Stimulated activated naive CD8-positive, alpha-beta T cell treated with anti-CD3 and anti-CD28 coated beads, Interleukin-15, Interleukin-2, amounts not matched to agents 100 U/mL and 50 U/mL, for 24 hours (primary cell): Measurements from ENCODE around the gene DAGLB.
"Not testable (repeated sequence)": the region's sequence is repeated elsewhere in the genome, so short reads cannot be mapped to it uniquely, and the experiment has no call there.

Experiments used
- ATAC-seq: fragments of 150-1000 bp; cut with Tn5 transposase; one replicate; pipeline ENCODE4 v1.10.0; 2021
- DNase-seq: peaks from one replicate; pipeline ENCODE4 v3.0.0; 2021

The DAGLB gene

GRCh38 chr7:6461946-6462550, 14.3 kb upstream of the DAGLB start:
- ATAC-seq (no peak), DNase-seq (no peak)

GRCh38 chr7:6460990-6461584, 13.3 kb upstream of the DAGLB start:
- no peak for ATAC-seq
- no peak for DNase-seq

GRCh38 chr7:6460303-6460702, 12.5 kb upstream of the DAGLB start:
- no peak for ATAC-seq
- no peak for DNase-seq

GRCh38 chr7:6458676-6459075, 10.9 kb upstream of the DAGLB start:
- ATAC-seq: peak; percentile 36
- DNase-seq: not testable (repeated sequence)

DNA sequence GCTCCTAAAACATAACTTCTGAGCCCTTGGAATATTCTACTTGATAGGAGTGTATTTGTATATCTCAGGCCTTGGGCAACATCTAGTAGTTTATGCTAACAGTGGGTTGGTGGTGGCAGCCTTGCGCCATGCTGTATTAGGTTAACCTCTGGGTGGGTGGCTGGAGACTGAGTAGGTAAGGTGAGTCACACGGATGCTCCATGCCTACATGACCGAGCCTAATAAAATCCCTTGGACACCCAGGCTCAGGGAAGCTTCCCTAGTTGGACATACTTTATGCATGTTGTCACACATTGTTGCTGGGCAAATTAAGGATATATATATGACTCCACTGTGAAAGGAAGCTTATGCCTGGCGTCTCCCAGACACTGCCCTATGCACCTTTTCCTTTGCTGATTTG, 6.0 kb upstream of the DAGLB start:
- ATAC-seq: no peak
- no peak for DNase-seq

DNA sequence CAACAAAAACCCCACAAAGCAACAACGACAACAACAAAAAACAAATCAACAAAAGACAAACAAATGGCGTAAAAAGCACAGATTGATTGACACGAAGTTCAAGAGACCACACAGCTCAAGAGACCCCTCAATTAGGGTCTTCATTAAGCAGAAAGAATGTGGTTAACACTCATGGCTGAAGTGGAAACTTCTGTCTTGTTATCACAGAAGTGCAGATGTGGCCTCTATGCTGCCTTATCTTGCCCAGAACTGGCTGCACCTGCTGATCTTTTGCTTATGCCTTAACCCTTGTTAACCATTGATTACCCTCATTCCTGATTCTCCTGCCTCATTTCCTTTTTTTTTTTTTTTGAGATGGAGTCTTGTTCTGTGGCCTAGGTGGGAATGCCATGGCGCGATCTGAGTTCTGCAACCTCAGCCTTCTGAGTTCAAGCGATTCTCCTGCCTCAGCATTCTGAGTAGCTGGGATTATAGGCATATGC, 3.5 kb upstream of the DAGLB start:
- DNase-seq (no peak), ATAC-seq (no peak)

DNA sequence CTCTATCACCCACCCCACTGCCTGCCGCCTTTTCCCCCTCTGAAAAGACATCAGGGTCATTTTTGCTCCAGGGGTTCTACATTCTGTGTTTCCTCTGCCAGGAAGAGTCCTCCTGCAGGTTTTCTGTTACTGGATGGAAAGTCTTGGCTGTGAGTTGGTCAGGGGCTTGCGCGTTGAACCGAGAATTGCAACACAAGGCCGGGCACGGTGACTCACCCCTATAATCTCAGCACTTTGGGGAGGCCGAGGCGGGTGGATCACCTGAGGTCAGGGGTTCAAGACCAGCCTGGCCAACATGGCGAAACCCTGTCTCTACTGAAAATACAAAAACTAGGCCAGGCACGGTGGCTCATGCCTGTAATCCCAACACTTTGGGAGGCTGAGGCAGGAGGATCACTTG, 2.8 kb upstream of the DAGLB start:
- ATAC-seq, DNase-seq: not testable (repeated sequence)

GRCh38 chr7:6449884-6450283, 2.1 kb upstream of the DAGLB start:
- not testable (repeated sequence) for ATAC-seq, DNase-seq

DNA sequence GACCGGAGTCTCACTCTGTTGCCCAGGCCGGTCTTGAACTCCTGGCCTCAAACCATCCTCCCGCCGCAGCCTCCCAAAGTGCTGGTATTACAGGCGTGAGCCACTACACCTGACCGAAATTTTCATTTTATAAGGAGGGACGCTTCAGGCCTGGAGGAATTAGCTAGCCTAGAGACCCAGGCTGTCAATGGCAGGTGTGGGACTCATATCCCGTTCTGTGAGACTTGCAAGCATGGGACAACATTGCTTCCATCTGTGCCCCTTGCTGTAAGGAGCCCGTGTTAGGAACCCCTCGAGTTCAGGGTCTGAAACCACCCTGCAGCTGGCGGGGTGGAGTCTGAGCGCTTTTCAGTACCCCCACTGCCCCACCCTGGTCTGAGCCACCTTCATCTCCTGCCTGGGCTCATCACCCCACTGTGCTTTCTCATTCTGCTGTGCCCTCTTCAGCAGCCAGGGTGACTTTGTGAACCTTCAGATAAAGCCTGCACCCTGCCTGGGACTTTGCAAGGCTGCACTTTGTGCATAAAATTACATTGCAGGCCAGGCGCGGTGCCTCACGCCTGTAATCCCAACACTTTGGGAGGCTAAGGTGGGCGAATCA, 1.3 kb upstream of the DAGLB start:
- DNase-seq (no peak), ATAC-seq (no peak)

DNA sequence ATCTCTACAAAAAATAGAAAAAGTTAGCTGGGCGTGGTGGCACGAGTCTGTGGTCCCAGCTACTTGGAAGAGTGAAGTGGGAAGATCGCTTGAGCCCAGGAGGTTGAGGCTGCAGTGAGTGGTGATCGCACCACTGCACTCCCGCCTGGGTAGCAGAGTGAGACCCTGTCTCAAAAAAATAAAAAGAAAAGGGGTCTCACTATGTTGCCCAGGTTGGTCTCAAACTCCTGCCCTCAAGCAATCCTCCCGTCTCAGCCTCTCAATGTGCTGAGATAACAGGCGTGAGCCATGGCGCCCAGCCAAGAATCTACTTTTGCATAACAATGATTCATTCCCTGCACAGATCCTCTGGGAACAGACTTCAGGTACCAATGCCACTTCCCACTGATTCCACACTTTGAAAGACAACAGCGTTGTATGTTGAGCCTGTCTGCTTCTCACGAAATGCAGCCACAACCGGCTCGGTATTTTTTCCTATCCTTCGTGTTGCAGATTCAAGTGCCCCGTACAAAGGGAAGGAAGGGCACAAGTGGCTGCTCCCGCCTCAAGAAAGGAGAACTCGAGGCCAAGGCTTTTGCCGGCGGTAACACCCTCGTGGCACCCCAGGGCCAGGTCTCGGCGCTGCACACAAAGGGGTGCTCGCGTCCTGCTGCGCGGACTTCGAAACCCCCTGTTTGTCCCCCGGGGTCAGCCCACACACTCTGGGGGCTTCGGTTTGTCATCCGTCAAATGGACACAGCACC, 745 bp downstream of the DAGLB start:
- DNase-seq: peak; percentile 46
- ATAC-seq: peak; percentile 15

DNA sequence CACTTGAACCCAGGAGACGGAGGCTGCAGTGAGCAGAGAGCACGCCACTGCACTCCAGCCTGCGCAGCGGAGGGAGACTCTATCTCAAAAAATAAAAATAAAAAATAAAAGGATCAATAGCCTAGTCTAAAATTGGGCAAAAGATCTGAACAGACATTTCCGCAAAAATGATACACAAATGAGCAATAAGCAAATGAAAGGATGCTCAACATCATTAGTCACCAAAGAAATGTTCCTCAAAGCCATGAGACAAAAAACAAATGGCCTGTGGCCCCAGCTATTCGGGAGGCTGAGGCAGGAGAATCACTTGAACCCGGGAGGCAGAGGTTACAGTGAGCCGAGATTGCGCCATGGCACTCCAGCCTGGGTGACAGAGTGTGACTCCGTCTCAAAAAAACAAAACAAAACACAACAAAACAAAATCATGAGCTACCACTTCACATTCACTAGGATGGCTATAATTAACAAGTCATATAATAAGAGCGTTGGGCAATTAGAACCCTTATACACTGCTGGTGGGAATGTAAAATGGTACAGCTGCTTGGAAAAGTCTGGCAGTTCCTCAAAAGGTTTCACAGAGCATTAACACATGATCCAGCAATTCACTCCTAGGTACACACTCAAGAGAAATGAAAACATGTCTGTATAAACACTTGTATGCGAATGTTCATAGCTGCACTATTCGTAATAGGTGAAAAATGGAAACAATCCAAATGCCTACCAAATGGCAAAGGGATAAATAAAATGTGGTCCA, 3.1 kb downstream of the DAGLB start:
- DNase-seq (no peak), ATAC-seq (no peak)

GRCh38 chr7:6443372-6443941, 4.3 kb downstream of the DAGLB start:
- ATAC-seq (no peak), DNase-seq (no peak)

DNA sequence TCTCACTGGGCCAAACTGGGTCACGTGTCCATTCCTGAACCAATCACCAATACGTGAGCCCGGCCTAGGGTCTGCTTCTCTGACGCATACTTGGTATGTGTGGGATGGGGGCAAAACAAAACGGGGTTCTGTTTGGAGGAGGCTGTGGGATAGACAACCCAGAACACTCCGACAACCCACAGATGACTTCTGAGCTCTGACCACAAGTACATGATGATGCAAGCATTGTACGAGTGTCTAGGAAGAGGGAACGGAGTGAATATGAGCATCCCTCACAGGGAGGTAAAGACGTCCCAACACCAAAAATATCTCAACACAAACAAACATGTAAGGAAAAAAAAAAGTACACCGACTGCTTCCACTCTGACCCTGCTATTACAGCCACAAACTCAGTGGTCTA, 5.6 kb downstream of the DAGLB start:
- peak; percentile 45 for ATAC-seq
- DNase-seq: no peak

DNA sequence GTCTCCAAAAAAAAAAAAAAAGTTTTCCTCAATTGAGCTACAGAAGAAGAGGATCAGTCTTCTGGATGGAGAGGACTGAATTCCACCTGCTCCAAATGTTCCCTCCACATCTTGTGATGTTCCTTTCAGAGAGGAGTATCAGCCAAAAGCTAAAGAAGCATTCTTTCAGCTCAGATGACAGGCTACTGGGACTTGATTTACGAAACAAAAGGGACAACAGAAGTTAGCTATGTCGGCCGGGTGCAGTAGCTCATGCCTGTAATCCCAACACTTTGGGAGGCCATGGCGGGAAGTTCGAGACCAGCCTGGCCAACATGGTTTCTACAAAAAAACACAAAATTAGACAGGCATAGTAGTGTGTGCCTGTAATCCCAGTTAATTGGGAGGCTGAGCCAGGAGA, 7.4 kb downstream of the DAGLB start:
- ATAC-seq: no peak
- DNase-seq: no peak

GRCh38 chr7:6438427-6438826, 9.3 kb downstream of the DAGLB start:
- no peak for DNase-seq
- ATAC-seq: no peak

DNA sequence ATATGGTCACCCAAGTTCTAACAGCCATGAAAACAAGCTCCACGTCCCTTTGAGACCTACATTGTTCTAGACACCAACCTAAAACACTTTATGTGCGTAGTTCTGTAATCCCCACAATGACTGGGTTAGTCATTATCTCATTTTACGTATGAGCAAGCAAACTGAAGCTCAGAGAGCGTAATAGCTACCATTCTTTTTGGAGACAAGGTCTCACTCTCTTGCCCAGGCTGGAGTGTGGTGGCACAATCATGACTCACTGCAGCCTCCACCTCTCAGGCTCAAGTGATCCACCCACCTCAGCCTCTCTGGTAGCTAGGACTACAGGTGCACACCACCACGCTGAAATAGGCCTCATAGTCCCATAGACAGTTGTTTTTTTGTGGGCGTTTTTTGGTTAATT, 10.5 kb downstream of the DAGLB start:
- ATAC-seq (peak; percentile 65), DNase-seq (peak; percentile 43)

- peak; percentile 57 for DNase-seq
- ATAC-seq: peak; percentile 76
These were observed 11.4 kb downstream of the DAGLB start for GRCh38 chr7:6436385-6436685.

DNA sequence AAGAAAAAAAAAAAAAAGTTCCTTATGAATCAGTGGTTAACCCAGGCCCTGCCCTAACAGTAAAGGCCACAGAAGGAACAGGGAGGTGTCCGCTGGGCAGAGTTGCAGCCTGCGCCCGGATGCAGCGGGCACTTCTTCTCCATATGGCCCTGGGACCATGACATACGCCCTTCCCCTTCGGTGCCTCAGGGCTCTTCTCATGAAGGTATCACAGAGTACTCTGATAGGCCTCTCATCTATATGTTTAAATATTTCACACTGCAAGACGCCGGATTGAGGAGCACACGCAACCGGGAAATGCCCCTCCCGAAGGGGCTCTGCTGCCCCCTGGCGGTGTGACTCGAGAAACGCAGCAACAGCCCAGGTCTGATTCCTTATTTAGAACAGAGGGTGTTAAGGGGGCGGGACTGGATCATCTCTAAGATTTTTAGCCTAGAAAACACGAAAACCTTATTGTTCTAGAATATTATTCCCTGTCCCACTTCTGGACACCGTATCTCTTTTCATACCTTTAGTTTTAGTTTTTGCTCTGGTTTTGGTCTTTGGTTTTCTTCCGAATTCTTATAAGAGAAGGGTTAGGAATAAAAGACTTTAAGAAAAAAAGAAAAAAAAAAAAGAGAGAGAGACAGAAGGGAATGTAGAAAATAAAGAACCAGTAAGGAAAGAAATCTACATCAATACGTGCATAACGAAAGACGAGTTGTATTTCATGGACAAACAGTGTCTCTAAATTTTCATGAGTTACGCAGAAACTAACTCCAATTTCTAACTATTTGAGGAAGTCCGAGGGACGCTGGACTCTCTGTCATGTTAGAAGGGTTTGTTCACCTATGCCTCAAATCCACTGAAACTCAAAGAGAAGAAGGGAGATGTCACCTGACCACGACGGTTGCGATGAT, 12.0 kb downstream of the DAGLB start:
- peak; percentile 74 for ATAC-seq
- DNase-seq: peak; percentile 93

DNA sequence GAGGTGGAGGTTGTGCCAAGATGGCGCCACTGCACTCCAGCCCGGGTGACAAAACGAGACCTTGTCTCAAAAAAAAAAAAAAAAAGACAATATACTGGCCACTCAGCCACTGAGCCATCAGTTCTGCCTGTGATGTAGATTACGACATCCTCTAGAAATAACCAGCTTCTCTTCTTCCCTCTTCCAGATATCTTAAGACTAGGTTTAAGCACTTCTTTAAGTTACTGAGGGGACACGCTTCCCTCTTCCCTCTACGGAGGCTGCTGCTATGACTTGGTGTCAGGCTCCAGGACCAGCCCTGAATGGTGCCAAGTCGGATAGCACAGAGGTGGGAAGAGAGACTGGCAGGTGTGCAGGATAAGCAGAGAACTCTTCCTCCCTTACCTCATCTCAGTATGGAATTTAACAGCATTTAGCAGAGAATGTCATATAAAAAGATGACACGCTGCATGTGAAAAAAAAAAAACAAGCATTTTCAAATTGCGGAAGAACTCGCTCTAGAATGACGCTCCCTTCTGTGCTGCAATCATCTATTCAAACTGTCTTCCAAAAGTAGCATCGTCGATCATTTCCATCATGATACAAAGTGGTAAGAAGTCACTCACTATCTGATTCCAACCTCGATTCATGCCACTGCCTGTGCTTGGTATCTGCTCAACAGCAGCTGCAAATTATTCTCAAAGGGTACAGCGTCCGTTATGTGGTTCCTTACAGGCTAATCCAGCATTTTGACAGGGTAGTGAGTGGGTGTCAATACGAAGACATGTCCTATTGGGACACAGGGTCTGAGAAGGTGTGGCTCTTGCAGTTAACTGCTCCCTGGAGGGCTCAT, 13.8 kb downstream of the DAGLB start:
- DNase-seq (no peak), ATAC-seq (no peak)

DNA sequence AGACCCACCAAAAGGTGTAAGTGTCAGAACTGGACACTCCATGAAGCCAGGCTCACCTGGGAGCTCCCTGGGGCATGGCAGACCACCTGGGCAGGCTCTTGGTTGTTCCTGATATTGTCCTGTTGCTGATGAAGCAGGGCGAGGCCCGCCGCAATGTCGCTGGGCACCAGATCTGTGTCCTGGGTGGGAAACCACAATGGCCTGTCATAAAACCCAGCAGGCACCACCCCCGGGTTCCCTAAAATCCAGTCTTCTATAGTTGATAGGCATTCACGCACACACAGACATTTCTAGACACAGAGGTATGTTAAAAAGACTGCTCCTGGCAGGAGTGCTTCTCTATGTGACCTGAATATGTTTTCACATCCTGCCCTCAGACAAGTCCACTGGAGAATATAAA, 15.0 kb downstream of the DAGLB start:
- no peak for DNase-seq
- no peak for ATAC-seq
